HG03175 (cell line): ENCODE data around the gene CYP26A1.
"Not testable (repeated sequence)": the region's sequence is repeated elsewhere in the genome, so short reads cannot be mapped to it uniquely, and the experiment has no call there.

Source experiments
- ATAC-seq: cut with Tn5 transposase; IDR thresholded peaks from one replicate; pipeline ENCODE4 v1.9.1; 2021; ENCODE audit warnings: mild to moderate bottlenecking, moderate library complexity; ENCODE audit not compliant: unreplicated experiment

Gene CYP26A1

GRCh38 chr10:93079663-93080349 is 6.1 kb downstream of the CYP26A1 start:
- ATAC-seq = no peak

GRCh38 chr10:93080350-93081046 is 6.8 kb downstream of the CYP26A1 start:
- ATAC-seq = peak; percentile 52

- ATAC-seq = no peak
Measured at GRCh38 chr10:93081318-93081717, 7.6 kb downstream of the CYP26A1 start.

- ATAC-seq = no peak
Measured at GRCh38 chr10:93081834-93082233, 8.1 kb downstream of the CYP26A1 start.

GRCh38 chr10:93083743-93084539 is 10.2 kb downstream of the CYP26A1 start:
- ATAC-seq = no peak

GRCh38 chr10:93085272-93085859 is 11.7 kb downstream of the CYP26A1 start:
- ATAC-seq = no peak

GRCh38 chr10:93086289-93086688 is 12.6 kb downstream of the CYP26A1 start:
- no peak for ATAC-seq

- no peak for ATAC-seq
Measured at GRCh38 chr10:93087846-93088245, 14.2 kb downstream of the CYP26A1 start.

GRCh38 chr10:93088466-93088865 is 14.8 kb downstream of the CYP26A1 start:
- ATAC-seq = no peak

- ATAC-seq = no peak
Measured at GRCh38 chr10:93090619-93091018, 16.9 kb downstream of the CYP26A1 start.

GRCh38 chr10:93091960-93092359 is 18.3 kb downstream of the CYP26A1 start:
- no peak for ATAC-seq

GRCh38 chr10:93095225-93095624 is 21.5 kb downstream of the CYP26A1 start:
- ATAC-seq = no peak

GRCh38 chr10:93096901-93097300 is 23.2 kb downstream of the CYP26A1 start:
- ATAC-seq = no peak

- no peak for ATAC-seq
Measured at GRCh38 chr10:93097386-93097785, 23.7 kb downstream of the CYP26A1 start.

- no peak for ATAC-seq
Measured at GRCh38 chr10:93098816-93099215, 25.1 kb downstream of the CYP26A1 start.

GRCh38 chr10:93099670-93100069 is 26.0 kb downstream of the CYP26A1 start:
- no peak for ATAC-seq

- not testable (repeated sequence) for ATAC-seq
Measured at GRCh38 chr10:93101148-93101547, 27.5 kb downstream of the CYP26A1 start.

- no peak for ATAC-seq
Measured at GRCh38 chr10:93103953-93104352, 30.3 kb downstream of the CYP26A1 start.

GRCh38 chr10:93106631-93107072 is 33.0 kb downstream of the CYP26A1 start:
- no peak for ATAC-seq

- ATAC-seq = no peak
Measured at GRCh38 chr10:93110472-93111146, 36.9 kb downstream of the CYP26A1 start.

GRCh38 chr10:93113042-93113441 is 39.3 kb downstream of the CYP26A1 start:
- ATAC-seq = no peak
